Measurements from ENCODE around the gene ASXL2. TPM values are rescaled to one million over a fixed set of nuclear protein-coding genes. Genes with fewer than 3 reads are reported as not detected.

Gene ASXL2
- total RNA-seq, 1 donor from 2014 or later, result 22.7 TPM

DNA sequence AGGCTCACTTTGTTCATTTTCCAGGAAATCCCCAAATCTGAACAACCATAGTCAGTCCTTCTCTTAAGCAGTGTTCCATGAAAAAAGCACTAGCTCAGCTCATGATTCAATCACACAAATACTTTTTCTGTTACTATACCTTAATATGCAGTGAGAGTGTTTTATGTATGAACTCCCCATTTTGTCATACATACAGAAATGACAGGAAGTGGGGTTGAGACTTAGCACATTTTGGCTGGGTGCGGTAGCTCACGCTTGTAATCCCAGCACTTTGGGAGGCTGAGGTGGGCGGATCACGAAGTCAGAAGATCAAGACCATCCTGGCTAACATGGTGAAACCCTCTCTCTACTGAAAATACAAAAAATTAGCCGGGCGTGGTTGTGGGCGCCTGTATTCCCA lies 149.7 kb downstream of the ASXL2 start:
- H3K4me3 Mint-ChIP-seq, result no peak overlapping the region
- H3K36me3 Mint-ChIP-seq (ENCODE audit: low read depth), result no peaks in the 10 kb centered on the region
- no peaks in the 10 kb centered on the region for H3K27me3 Mint-ChIP-seq (ENCODE audit: low read depth)
- TF ChIP-seq, protein P1, sequence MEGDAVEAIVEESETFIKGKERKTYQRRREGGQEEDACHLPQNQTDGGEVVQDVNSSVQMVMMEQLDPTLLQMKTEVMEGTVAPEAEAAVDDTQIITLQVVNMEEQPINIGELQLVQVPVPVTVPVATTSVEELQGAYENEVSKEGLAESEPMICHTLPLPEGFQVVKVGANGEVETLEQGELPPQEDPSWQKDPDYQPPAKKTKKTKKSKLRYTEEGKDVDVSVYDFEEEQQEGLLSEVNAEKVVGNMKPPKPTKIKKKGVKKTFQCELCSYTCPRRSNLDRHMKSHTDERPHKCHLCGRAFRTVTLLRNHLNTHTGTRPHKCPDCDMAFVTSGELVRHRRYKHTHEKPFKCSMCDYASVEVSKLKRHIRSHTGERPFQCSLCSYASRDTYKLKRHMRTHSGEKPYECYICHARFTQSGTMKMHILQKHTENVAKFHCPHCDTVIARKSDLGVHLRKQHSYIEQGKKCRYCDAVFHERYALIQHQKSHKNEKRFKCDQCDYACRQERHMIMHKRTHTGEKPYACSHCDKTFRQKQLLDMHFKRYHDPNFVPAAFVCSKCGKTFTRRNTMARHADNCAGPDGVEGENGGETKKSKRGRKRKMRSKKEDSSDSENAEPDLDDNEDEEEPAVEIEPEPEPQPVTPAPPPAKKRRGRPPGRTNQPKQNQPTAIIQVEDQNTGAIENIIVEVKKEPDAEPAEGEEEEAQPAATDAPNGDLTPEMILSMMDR (conservative IDR thresholded peaks at IDR 0.05), result no peak
- no peak overlapping the region for H3K27ac Mint-ChIP-seq (ENCODE audit: unreplicated experiment)
- no peaks in the 10 kb centered on the region for H3K4me1 Mint-ChIP-seq
- no peak for DNase-seq (ENCODE audit: low read depth, low spot score)
- peaks cover 8% of the 10 kb centered on the region for H3K9me3 Mint-ChIP-seq

DNA sequence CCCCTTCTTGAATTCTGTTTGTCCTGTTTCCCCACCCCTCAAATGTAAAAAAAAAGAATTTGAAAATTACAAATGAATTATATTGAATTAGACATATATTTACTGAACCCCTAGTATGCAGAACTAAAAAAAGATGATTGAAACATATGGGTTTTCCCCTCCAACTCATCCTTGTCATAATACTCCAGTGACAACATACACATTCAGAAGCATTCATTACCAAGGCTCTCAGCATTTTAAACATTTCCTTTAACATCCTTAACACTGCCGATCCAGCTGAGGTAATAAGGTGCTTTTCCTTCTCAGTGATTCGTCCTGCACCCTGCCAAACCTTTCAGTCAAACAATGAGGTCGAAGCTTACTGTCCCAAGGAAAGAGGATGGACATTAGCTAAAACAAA lies 151.8 kb downstream of the ASXL2 start:
- DNase-seq (ENCODE audit: low read depth, low spot score), result no peak
- no peak overlapping the region for H3K27ac Mint-ChIP-seq (ENCODE audit: unreplicated experiment)
- TF ChIP-seq, protein P1 (conservative IDR thresholded peaks at IDR 0.05), result no peak
- H3K36me3 Mint-ChIP-seq (ENCODE audit: low read depth), result no peaks in the 10 kb centered on the region
- H3K4me1 Mint-ChIP-seq, result peaks cover 5% of the 10 kb centered on the region
- peaks cover 5% of the 10 kb centered on the region for H3K9me3 Mint-ChIP-seq
- H3K27me3 Mint-ChIP-seq (ENCODE audit: low read depth), result no peaks in the 10 kb centered on the region
- no peak overlapping the region for H3K4me3 Mint-ChIP-seq

DNA sequence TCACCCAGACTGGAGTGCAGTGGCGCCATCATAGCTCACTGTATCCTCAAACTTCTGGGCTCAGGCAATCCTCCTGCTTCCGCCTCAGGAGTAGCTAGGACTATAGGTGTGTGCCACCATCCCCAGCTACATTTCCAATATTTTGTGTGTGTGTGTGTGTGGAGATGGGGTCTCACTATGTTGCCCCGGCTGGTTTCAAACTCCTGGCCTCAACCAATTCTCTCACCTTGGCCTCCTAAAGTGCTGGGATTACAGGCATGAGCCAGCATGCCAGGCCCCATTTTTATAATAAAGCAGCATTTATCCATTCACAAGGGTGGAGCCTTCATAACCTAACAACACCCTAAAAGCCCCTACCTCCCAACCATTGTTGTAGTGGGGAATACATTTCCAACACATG lies 152.4 kb downstream of the ASXL2 start:
- no peaks in the 10 kb centered on the region for H3K27me3 Mint-ChIP-seq (ENCODE audit: low read depth)
- TF ChIP-seq, protein P1 (conservative IDR thresholded peaks at IDR 0.05), result no peak
- H3K9me3 Mint-ChIP-seq, result peaks cover 2% of the 10 kb centered on the region
- no peak for DNase-seq (ENCODE audit: low read depth, low spot score)
- H3K4me3 Mint-ChIP-seq, result no peak overlapping the region
- H3K36me3 Mint-ChIP-seq (ENCODE audit: low read depth), result no peaks in the 10 kb centered on the region
- peaks cover 12% of the 10 kb centered on the region for H3K4me1 Mint-ChIP-seq
- no peak overlapping the region for H3K27ac Mint-ChIP-seq (ENCODE audit: unreplicated experiment)

DNA sequence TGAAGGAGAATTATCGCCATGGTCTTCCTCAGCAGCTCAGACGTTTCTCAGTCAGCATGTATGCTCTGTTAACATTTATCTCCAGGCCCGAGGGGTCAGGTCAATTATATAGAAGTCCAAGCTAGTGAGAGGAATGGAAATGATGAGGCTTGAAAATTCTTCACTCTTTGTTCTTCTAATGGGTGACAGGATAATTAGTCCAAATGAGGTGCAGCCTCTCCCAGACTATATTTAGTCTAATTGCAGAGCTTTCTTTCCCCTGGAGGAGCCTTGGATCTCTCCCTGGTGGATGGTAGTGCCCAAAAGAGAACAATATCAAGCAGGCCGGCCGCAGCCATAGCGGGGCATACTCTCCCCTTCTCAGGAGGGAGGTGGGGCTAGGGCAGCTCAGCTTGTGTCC lies 153.5 kb downstream of the ASXL2 start:
- Mint-ChIP-seq H3K36me3 (ENCODE audit: low read depth) (no peaks in the 10 kb centered on the region), H3K4me3 (no peak overlapping the region), H3K9me3 (peaks cover 2% of the 10 kb centered on the region), H3K4me1 (peaks cover 12% of the 10 kb centered on the region), H3K27ac (ENCODE audit: unreplicated experiment) (peak overlapping the region; percentile 27), H3K27me3 (ENCODE audit: low read depth) (no peaks in the 10 kb centered on the region)
- no peak for DNase-seq (ENCODE audit: low read depth, low spot score)
- TF ChIP-seq, protein P1 (conservative IDR thresholded peaks at IDR 0.05), result no peak

DNA sequence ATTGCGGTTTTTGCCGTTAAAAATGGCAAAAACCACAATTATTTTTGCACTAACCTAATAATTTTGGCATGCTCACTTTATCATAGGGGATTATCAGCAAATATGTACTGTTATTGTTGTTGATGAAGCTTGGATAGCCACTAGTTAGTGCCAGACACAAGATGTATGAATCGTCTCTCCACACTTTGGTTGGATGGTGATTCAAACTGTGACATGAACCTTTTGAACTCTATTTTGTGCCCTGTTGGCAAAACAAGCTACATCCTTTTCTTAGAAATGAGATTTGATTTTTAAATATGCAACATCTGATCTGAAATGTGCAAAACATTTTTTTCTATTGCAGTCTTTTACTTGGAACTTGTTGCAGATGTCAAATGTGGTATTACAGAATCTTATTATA lies 156.1 kb downstream of the ASXL2 start:
- H3K27ac Mint-ChIP-seq (ENCODE audit: unreplicated experiment), result no peak overlapping the region
- H3K36me3 Mint-ChIP-seq (ENCODE audit: low read depth), result no peaks in the 10 kb centered on the region

More for the DNA sequence above, 156.1 kb downstream of the ASXL2 start:
- H3K27me3 Mint-ChIP-seq (ENCODE audit: low read depth), result no peaks in the 10 kb centered on the region
- peaks cover 2% of the 10 kb centered on the region for H3K9me3 Mint-ChIP-seq
- peaks cover 12% of the 10 kb centered on the region for H3K4me1 Mint-ChIP-seq
- no peak for DNase-seq (ENCODE audit: low read depth, low spot score)
- TF ChIP-seq, protein P1 (conservative IDR thresholded peaks at IDR 0.05), result no peak
- no peak overlapping the region for H3K4me3 Mint-ChIP-seq

All from neural crest cell (in vitro differentiated cells).